Spleen (tissue), 11 donors: Measurements from ENCODE around the gene OPN5. TPM values are rescaled to one million over a fixed set of nuclear protein-coding genes. Genes with fewer than 3 reads are reported as not detected.

Experiments
- DNase-seq: peaks from one replicate; pipeline ENCODE4 v3.0.0-alpha.2; 2020
- H3K27ac ChIP-seq, 8 donors: fragments of 200-600 bp; sonication (generic) in 7 of 8; 1 replicate in 4 of 8; 2 replicates in 4 of 8; pipeline versions ENCODE4 v1.5.0 to v1.8.0; 2016 to 2021; ENCODE audit warnings: inconsistent platforms in 4 of 8, mild to moderate bottlenecking in 4 of 8, moderate library complexity in 1 of 8
- H3K27me3 ChIP-seq, 7 donors: fragments of 200-600 bp; sonication (generic) in 6 of 7; replicated peaks in 1 of 7; 1 replicate in 4 of 7; 2 replicates in 3 of 7; pipeline versions ENCODE4 v1.5.0 to v1.8.0; 2016 to 2021; ENCODE audit warnings: inconsistent platforms in 3 of 7, mild to moderate bottlenecking in 1 of 7
- H3K36me3 ChIP-seq, 6 donors: fragments of 200-600 bp; sonication (generic) in 5 of 6; 1 replicate in 4 of 6; 2 replicates in 2 of 6; pipeline versions ENCODE4 v1.5.0 to v1.8.0; 2016 to 2021; ENCODE audit warnings: inconsistent platforms in 2 of 6
- H3K4me1 ChIP-seq, 6 donors: fragments of 200-600 bp; sonication (generic) in 5 of 6; 1 replicate in 3 of 6; 2 replicates in 3 of 6; pipeline versions ENCODE4 v1.5.0 to v1.8.0; 2016 to 2021; ENCODE audit warnings: inconsistent platforms in 3 of 6
- H3K4me3 ChIP-seq, 8 donors: fragments of 200-600 bp; sonication (generic) in 7 of 8; 1 replicate in 4 of 8; 2 replicates in 4 of 8; pipeline versions ENCODE4 v1.5.0 to v1.8.0; 2016 to 2021; ENCODE audit warnings: inconsistent platforms in 4 of 8, mild to moderate bottlenecking in 4 of 8, moderate library complexity in 2 of 8
- H3K9me3 ChIP-seq, 8 donors: fragments of 200-600 bp; sonication (generic) in 7 of 8; 1 replicate in 4 of 8; 2 replicates in 4 of 8; pipeline versions ENCODE4 v1.5.0 to v1.8.0; 2016 to 2021; ENCODE audit warnings: inconsistent platforms in 4 of 8
- POLR2A ChIP-seq, 3 donors: fragments of 450-650 bp; IDR thresholded peaks; one replicate each; pipeline ENCODE4 v1.5.1; 2017; ENCODE audit warnings: antibody characterized with exemption in 3 of 3, mild to moderate bottlenecking in 1 of 3
- POLR2AphosphoS5 ChIP-seq, 3 donors: sonication (generic); formaldehyde crosslinking; IDR thresholded peaks; one replicate each; pipeline ENCODE4 v1.5.1; 2017; ENCODE audit warnings: antibody characterized with exemption in 3 of 3
- WGBS, 5 donors: extraction: QIAGEN DNeasy Blood & Tissue Kit in 3 of 5; methylation state at CpG; one replicate each; pipeline versions ENCODE4 v1.1.5 to v1.1.7; 2013 to 2018; 5-methylcytosine and 5-hydroxymethylcytosine counted together
- intact Hi-C: fragments of 100-400 bp; cut with DNase I; formaldehyde crosslinking; loops from one replicate; pipeline ENCODE4 v1.15.0; 2023; ENCODE audit warnings: low total_unique reads
- polyA plus RNA-seq, 3 donors: library from polyadenylated mRNA; stranded (reverse); fragments of 200-250 nt; gene quantifications; one replicate each; pipeline ENCODE4 v1.2.1, GENCODE V29; 2013
- total RNA-seq, 7 donors: library from RNA; depleted of rRNA in 3 of 7; stranded (reverse); fragments of >200 nt in 3 of 7; fragmentation: NEBNext Ultra II Directional in 4 of 7; extraction: Animal tissue kit (Norgen Biotek cat#: 25700) in 4 of 7; gene quantifications; one replicate each; pipeline versions ENCODE4 v1.1.0 to v1.2.1, GENCODE V29; 2016 to 2021
- TF ChIP-seq, protein P1 (sequence below), 11 experiments: fragments of 200-600 bp in 7 of 11; fragments of 450-650 bp in 4 of 11; sonication (generic) in 4 of 11; IDR thresholded peaks in 8 of 11; conservative IDR thresholded peaks in 3 of 11; 1 replicate in 7 of 11; 2 replicates in 4 of 11; pipeline versions ENCODE4 v1.4.0 to v1.8.0; 2016 to 2021; ENCODE audit warnings: antibody characterized with exemption in 11 of 11, inconsistent platforms in 4 of 11, mild to moderate bottlenecking in 1 of 11
- donor health status: healthy with polysubstance abuse.
- donor health status: DM: no; HTN: no; CAD: no; lungs with moderate emphysema.
- donor health status: DM: no; HTN: no; CAD: no.
- donor health status: Bipolar disorder and iron deficiency.
- donor health status: healthy.
- donor health status: DM: no; HTN: no; CAD: no.
- donor health status: DM: yes; HTN: yes; CAD: no.

Gene OPN5
- total and polyA plus RNA-seq, 10 donors, result not detected

DNA sequence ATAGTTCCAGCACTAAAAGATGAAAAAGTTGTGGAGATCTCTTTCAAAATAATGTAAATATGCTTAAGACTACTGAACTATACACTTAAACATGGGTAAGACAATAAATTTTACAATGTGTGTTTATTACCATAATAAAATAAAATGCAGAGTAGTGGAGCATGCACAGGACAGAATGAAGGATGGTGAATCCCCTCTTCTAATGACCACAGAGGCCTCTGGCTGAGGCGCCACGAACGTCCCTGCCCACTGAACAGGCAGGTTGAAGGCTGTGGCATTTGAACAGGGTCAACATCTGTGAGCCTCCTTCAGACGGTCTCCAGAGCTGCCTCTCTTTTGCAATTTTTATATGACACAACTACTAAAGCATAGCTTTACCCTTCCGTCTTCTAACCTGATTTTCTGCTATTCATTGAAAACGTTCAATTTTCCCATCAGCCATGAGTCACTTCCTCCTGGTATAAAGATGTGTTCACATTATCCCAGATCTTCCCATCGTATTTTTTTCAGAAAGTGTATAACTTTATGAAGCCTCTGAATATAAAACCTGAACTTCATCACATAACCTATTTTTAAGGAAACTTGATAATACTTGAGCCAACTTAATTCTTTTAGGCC is 45.6 kb upstream of the OPN5 start:
- no peak overlapping the region for H3K4me3 ChIP-seq
- no peak for DNase-seq
- TF ChIP-seq, protein P1, sequence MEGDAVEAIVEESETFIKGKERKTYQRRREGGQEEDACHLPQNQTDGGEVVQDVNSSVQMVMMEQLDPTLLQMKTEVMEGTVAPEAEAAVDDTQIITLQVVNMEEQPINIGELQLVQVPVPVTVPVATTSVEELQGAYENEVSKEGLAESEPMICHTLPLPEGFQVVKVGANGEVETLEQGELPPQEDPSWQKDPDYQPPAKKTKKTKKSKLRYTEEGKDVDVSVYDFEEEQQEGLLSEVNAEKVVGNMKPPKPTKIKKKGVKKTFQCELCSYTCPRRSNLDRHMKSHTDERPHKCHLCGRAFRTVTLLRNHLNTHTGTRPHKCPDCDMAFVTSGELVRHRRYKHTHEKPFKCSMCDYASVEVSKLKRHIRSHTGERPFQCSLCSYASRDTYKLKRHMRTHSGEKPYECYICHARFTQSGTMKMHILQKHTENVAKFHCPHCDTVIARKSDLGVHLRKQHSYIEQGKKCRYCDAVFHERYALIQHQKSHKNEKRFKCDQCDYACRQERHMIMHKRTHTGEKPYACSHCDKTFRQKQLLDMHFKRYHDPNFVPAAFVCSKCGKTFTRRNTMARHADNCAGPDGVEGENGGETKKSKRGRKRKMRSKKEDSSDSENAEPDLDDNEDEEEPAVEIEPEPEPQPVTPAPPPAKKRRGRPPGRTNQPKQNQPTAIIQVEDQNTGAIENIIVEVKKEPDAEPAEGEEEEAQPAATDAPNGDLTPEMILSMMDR (IDR thresholded peaks at IDR 0.05 in 8 of 11, conservative IDR thresholded peaks at IDR 0.05 in 3 of 11), result no peak
- TF ChIP-seq POLR2A (IDR thresholded peaks at IDR 0.05), result no peak
- no peak for TF ChIP-seq POLR2AphosphoS5 (IDR thresholded peaks at IDR 0.05)
- intact Hi-C loops, result no loop called here
- no peaks in the 10 kb centered on the region for H3K4me1 ChIP-seq
- no peak overlapping the region for H3K27ac ChIP-seq
- peaks cover 0 to 6% (median 0%) of the 10 kb centered on the region in 7 donors for H3K27me3 ChIP-seq
- no peaks in the 10 kb centered on the region for H3K9me3 ChIP-seq
- H3K36me3 ChIP-seq, result no peaks in the 10 kb centered on the region
- WGBS, 5 donors, result 65 to 76% (median 70%) methylated on average over 7 of the region's 7 CpGs

DNA sequence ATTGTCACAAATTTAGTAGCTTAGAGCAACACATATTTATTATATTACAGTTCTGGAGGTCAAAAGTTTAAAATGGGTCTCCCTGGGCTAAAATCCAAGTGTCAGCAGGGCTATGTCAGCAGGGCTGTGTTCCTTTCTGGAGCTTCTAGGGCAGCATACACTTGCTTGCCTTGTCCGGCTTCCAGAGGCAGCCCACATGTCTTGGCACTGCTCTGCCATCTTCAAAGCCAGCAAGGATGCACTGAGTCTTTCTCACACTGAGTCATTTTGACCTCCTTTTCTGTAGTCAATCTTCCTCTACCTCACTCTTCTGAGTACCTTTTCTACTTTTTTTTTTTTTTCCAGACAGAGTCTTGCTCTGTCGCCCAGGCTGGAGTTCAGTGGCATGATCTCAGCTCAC is 44.4 kb upstream of the OPN5 start:
- Histone ChIP-seq H3K4me1 (no peaks in the 10 kb centered on the region), H3K27ac (no peak overlapping the region), H3K36me3 (no peaks in the 10 kb centered on the region), H3K4me3 (no peak overlapping the region), H3K9me3 (no peaks in the 10 kb centered on the region), H3K27me3 (peaks cover 0 to 6% (median 0%) of the 10 kb centered on the region in 7 donors)
- no peak for TF ChIP-seq POLR2AphosphoS5 (IDR thresholded peaks at IDR 0.05)
- intact Hi-C loops, result no loop called here
- no peak for DNase-seq
- 79 to 96% (median 84%) methylated on average over 2 of the region's 2 CpGs for WGBS, 5 donors

DNA sequence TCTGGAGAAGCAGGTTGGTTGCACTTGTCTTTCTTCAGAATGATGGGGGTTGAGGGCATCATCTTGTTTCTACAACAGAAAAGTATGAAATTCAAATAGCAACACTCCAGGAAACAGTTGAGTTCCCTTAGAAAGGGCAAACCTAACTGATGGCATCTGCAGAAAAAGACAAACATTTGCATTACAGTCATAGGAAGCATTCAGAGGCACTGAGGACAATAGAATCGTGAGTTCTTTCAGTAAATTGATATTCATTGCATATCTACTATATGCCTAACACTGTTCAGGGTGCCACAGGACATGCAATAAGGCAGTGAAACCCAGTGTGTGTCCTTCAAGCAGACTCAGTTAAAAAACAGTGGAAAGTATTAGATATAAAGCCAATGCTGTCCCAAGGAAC is 41.1 kb upstream of the OPN5 start:
- intact Hi-C loops, result no loop called here
- peaks cover 0 to 4% (median 0%) of the 10 kb centered on the region in 8 donors for H3K9me3 ChIP-seq
- H3K27ac ChIP-seq, result no peak overlapping the region
- peaks cover 0 to 6% (median 0%) of the 10 kb centered on the region in 7 donors for H3K27me3 ChIP-seq
- no peaks in the 10 kb centered on the region for H3K36me3 ChIP-seq
- H3K4me3 ChIP-seq, result no peak overlapping the region
- no peak for TF ChIP-seq POLR2A (IDR thresholded peaks at IDR 0.05)
- TF ChIP-seq, protein P1 (IDR thresholded peaks at IDR 0.05 in 8 of 11, conservative IDR thresholded peaks at IDR 0.05 in 3 of 11), result no peak
- TF ChIP-seq POLR2AphosphoS5 (IDR thresholded peaks at IDR 0.05), result no peak
- no peaks in the 10 kb centered on the region for H3K4me1 ChIP-seq
- 69 to 89% (median 80%) methylated on average over 1 of the region's 1 CpG for WGBS, 5 donors
- no peak for DNase-seq

DNA sequence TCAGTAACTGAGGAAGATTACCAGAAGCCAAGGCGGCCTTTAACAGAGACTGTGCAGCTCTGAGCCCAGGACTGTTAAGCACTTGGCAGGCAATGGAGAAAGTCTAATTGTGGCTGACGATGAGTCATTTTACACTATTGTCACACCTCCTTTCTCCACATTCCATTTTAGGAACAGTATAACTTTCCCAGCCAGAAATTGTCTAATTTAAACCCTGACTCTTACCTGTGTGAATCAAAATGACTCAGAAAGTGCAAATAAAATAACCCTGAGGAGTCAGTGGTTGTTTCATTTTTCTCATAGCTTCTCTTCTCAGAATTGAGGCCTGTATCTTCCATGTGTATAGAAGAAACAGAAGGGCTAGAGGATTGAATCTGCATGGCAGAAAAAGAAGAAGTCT is 40.0 kb upstream of the OPN5 start:
- WGBS, 5 donors, result 67 to 92% (median 80%) methylated on average over 2 of the region's 2 CpGs
- H3K36me3 ChIP-seq, result no peaks in the 10 kb centered on the region
- peaks cover 0 to 6% (median 0%) of the 10 kb centered on the region in 7 donors for H3K27me3 ChIP-seq
- peaks cover 0 to 4% (median 0%) of the 10 kb centered on the region in 8 donors for H3K9me3 ChIP-seq
- H3K4me3 ChIP-seq, result no peak overlapping the region
- no peak overlapping the region for H3K27ac ChIP-seq
- no peak for DNase-seq
- intact Hi-C loops, result no loop called here
- no peaks in the 10 kb centered on the region for H3K4me1 ChIP-seq
- TF ChIP-seq, protein P1 (IDR thresholded peaks at IDR 0.05 in 8 of 11, conservative IDR thresholded peaks at IDR 0.05 in 3 of 11), result no peak
- TF ChIP-seq POLR2A (IDR thresholded peaks at IDR 0.05) (no peak), POLR2AphosphoS5 (IDR thresholded peaks at IDR 0.05) (no peak)
